Keratinocyte (primary cell): Measurements from ENCODE around the gene SIPA1L3. TPM values are rescaled to one million over a fixed set of nuclear protein-coding genes. Genes with fewer than 3 reads are reported as not detected.

ENCODE experiments used
- DNase-seq: peaks from one replicate; pipeline ENCODE4 v3.0.0-alpha.2; 2011; ENCODE audit warnings: low read depth, missing footprints, low spot score
- FAIRE-seq: peaks from 2 replicates; lab custom pipeline; 2011; peaks lifted over from hg19 to GRCh38; lab: Jason Lieb, UNC
- H2AFZ ChIP-seq: 2 replicates; pipeline ENCODE4 v1.6.0; 2012; ENCODE audit warnings: low read length, control low read depth, inconsistent platforms; ENCODE audit not compliant: control insufficient read depth
- H3K27ac ChIP-seq: 2 replicates; pipeline ENCODE4 v1.5.1; 2011; ENCODE audit warnings: low read length; ENCODE audit not compliant: control insufficient read depth, insufficient read depth
- H3K27me3 ChIP-seq: 3 replicates; pipeline ENCODE4 v1.6.0; 2011; ENCODE audit warnings: low read length; ENCODE audit not compliant: control insufficient read depth, insufficient read depth; ENCODE audit errors: extremely low read depth
- H3K36me3 ChIP-seq, 2 experiments: 2 replicates in 1 of 2; 3 replicates in 1 of 2; pipeline ENCODE4 v1.5.1; 2011; ENCODE audit warnings: low read length in 2 of 2, mild to moderate bottlenecking in 1 of 2; ENCODE audit not compliant: control insufficient read depth in 2 of 2, insufficient read depth in 2 of 2; ENCODE audit errors: extremely low read depth in 1 of 2
- H3K4me1 ChIP-seq: 3 replicates; pipeline ENCODE4 v1.5.1; 2011; ENCODE audit warnings: low read length; ENCODE audit not compliant: control insufficient read depth, insufficient read depth; ENCODE audit errors: extremely low read depth
- H3K4me2 ChIP-seq: 3 replicates; pipeline ENCODE4 v1.6.0; 2011; ENCODE audit warnings: low read depth, low read length; ENCODE audit not compliant: control insufficient read depth, insufficient read depth; ENCODE audit errors: extremely low read depth
- H3K4me3 ChIP-seq, 3 experiments: fragments of 200-600 bp in 1 of 3; sonication (generic) in 1 of 3; 2 replicates in 2 of 3; 3 replicates in 1 of 3; pipeline ENCODE4 v1.5.1; 2011 to 2016; ENCODE audit warnings: low read length in 3 of 3, mild to moderate bottlenecking in 3 of 3, control low read depth in 2 of 3, inconsistent platforms in 1 of 3, low read depth in 1 of 3, mixed read lengths in 1 of 3, mixed run types in 1 of 3, moderate library complexity in 1 of 3; ENCODE audit not compliant: control insufficient read depth in 2 of 3, insufficient read depth in 2 of 3; ENCODE audit errors: extremely low read depth in 1 of 3
- H3K79me2 ChIP-seq: 2 replicates; pipeline ENCODE4 v1.6.0; 2012; ENCODE audit warnings: low read length; ENCODE audit not compliant: control insufficient read depth, insufficient read depth
- H3K9ac ChIP-seq: 3 replicates; pipeline ENCODE4 v1.6.0; 2011; ENCODE audit warnings: low read length; ENCODE audit not compliant: control insufficient read depth, insufficient read depth; ENCODE audit errors: extremely low read depth
- H3K9me1 ChIP-seq: 3 replicates; pipeline ENCODE4 v1.6.0; 2011; ENCODE audit warnings: low read length; ENCODE audit not compliant: control insufficient read depth, insufficient read depth; ENCODE audit errors: extremely low read depth
- H3K9me3 ChIP-seq: 2 replicates; pipeline ENCODE4 v1.5.1; 2012; ENCODE audit warnings: low read depth, low read length; ENCODE audit not compliant: control insufficient read depth
- H4K20me1 ChIP-seq: 3 replicates; pipeline ENCODE4 v1.6.0; 2011; ENCODE audit warnings: low read length; ENCODE audit not compliant: control insufficient read depth, insufficient read depth; ENCODE audit errors: extremely low read depth
- EZH2 ChIP-seq: IDR thresholded peaks from one replicate; pipeline ENCODE4 v1.6.1; 2012; ENCODE audit warnings: inconsistent platforms, mild to moderate bottlenecking, low read length, moderate library complexity
- dilution Hi-C: fragments of 300-500 bp; cut with MboI; formaldehyde crosslinking; loops from one replicate; pipeline ENCODE4 v1.7.0; 2020; ENCODE audit warnings: low sequenced_read_pairs; ENCODE audit not compliant: extremely low pct_ligation_motif_present
- polyA plus RNA-seq, 5 experiments: library from polyadenylated mRNA; depleted of rRNA in 3 of 5; stranded (reverse) in 3 of 5; stranded (forward) in 1 of 5; unstranded in 1 of 5; fragments of >200 nt; gene quantifications; 1 replicate in 1 of 5; 2 replicates in 3 of 5; 3 replicates in 1 of 5; pipeline versions ENCODE4 v1.2.1 to v1.2.3, GENCODE V29; 2011 to 2012; ENCODE audit warnings: missing spikeins in 2 of 5, low read depth in 1 of 5, low replicate concordance in 1 of 5
- TF ChIP-seq, protein P1 (sequence below), 3 experiments: IDR thresholded peaks in 1 of 3; conservative IDR thresholded peaks in 1 of 3; optimal IDR thresholded peaks in 1 of 3; 2 replicates in 2 of 3; 3 replicates in 1 of 3; pipeline versions ENCODE3 to v1.5.1; 2011; ENCODE audit warnings: low read length in 3 of 3, mild to moderate bottlenecking in 3 of 3, moderate library complexity in 2 of 3, control low read depth in 1 of 3, inconsistent platforms in 1 of 3; ENCODE audit not compliant: insufficient read depth in 2 of 3; ENCODE audit errors: extremely low read depth in 1 of 3

SIPA1L3 gene
- polyA plus RNA-seq, 1 donor (not counting 4 experiments of a cell fraction or from before 2014, with no cell fraction given): 8.0 TPM

DNA sequence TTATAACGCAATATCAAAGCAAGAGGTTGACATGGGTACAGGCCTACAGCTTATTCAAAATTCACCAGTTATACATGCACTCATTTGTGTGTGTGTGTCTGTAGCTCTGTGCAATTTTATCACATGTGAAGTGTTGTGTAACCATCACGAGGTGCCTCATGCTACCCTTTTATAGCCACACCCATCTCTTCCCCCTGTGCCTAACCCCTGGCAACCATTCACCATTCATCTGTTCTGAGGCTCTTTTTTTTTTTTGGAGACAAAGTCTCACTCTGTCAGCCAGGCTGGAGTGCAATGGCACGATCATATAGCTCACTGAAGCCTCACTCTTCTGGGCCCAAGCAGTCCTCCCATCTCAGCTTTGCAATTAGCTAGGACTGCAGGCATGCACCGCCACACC lies 238.6 kb downstream of the SIPA1L3 start:
- no peaks in the 10 kb centered on the region for H3K9me3 ChIP-seq
- peaks cover 17% of the 10 kb centered on the region for H3K4me1 ChIP-seq
- H3K4me3 ChIP-seq: no peak overlapping the region
- no peak overlapping the region for H2AFZ ChIP-seq
- H3K9ac ChIP-seq: no peak overlapping the region
- peak; percentile 78 for FAIRE-seq
- H3K27ac ChIP-seq: peak overlapping the region; percentile 4
- H3K9me1 ChIP-seq: no peaks in the 10 kb centered on the region
- no peaks in the 10 kb centered on the region for H4K20me1 ChIP-seq
- TF ChIP-seq EZH2: no peak
- TF ChIP-seq, protein P1, sequence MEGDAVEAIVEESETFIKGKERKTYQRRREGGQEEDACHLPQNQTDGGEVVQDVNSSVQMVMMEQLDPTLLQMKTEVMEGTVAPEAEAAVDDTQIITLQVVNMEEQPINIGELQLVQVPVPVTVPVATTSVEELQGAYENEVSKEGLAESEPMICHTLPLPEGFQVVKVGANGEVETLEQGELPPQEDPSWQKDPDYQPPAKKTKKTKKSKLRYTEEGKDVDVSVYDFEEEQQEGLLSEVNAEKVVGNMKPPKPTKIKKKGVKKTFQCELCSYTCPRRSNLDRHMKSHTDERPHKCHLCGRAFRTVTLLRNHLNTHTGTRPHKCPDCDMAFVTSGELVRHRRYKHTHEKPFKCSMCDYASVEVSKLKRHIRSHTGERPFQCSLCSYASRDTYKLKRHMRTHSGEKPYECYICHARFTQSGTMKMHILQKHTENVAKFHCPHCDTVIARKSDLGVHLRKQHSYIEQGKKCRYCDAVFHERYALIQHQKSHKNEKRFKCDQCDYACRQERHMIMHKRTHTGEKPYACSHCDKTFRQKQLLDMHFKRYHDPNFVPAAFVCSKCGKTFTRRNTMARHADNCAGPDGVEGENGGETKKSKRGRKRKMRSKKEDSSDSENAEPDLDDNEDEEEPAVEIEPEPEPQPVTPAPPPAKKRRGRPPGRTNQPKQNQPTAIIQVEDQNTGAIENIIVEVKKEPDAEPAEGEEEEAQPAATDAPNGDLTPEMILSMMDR (optimal IDR thresholded peaks at IDR 0.05 in 1 of 3, IDR thresholded peaks at IDR 0.05 in 1 of 3, conservative IDR thresholded peaks at IDR 0.05 in 1 of 3; ENCODE audit: extremely low read depth in 1 of 3, insufficient read depth in 2 of 3, low read length in 3 of 3): no peak
- DNase-seq: no peak
- no peak overlapping the region for H3K4me2 ChIP-seq
- H3K27me3 ChIP-seq: no peaks in the 10 kb centered on the region
- dilution Hi-C loops: no loop called here
- no peaks in the 10 kb centered on the region for H3K79me2 ChIP-seq
- peaks cover 2 to 3% of the 10 kb centered on the region in 2 experiments for H3K36me3 ChIP-seq

DNA sequence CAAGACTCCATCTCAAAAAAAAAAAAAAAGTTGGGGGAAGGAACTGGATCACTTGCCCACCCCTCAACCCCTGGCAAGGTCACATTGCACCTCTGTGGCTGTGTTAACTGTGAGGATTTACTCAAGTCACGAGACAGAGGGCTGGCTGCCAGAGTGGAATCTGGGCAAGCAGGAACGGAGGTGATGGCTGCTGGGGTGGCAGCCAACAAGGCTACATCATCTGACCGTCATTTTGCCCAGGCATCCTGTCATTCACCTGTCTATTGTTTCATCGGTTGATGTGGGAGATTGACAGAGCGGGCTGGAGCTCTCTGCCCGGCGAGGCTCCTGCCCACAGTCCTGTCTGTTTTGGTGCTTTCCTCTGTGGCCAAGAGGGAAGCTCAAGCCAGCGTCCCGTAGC lies 241.3 kb downstream of the SIPA1L3 start:
- no peak overlapping the region for H3K9ac ChIP-seq
- no peak overlapping the region for H3K27ac ChIP-seq
- H3K4me1 ChIP-seq: peaks cover 30% of the 10 kb centered on the region
- H3K79me2 ChIP-seq: no peaks in the 10 kb centered on the region
- FAIRE-seq (peak; percentile 77), DNase-seq (no peak)
- no peak overlapping the region for H3K4me2 ChIP-seq
- dilution Hi-C loops: no loop called here
- no peak overlapping the region for H3K4me3 ChIP-seq
- H4K20me1 ChIP-seq: no peaks in the 10 kb centered on the region
- TF ChIP-seq EZH2: no peak
- TF ChIP-seq, protein P1 (optimal IDR thresholded peaks at IDR 0.05 in 1 of 3, IDR thresholded peaks at IDR 0.05 in 1 of 3, conservative IDR thresholded peaks at IDR 0.05 in 1 of 3; ENCODE audit: extremely low read depth in 1 of 3, insufficient read depth in 2 of 3, low read length in 3 of 3): no peak
- H3K27me3 ChIP-seq: no peaks in the 10 kb centered on the region
- H3K9me1 ChIP-seq: peaks cover 2% of the 10 kb centered on the region
- no peaks in the 10 kb centered on the region for H3K9me3 ChIP-seq
- H3K36me3 ChIP-seq: peaks cover 7 to 11% of the 10 kb centered on the region in 2 experiments
- H2AFZ ChIP-seq: no peak overlapping the region
